Measurements from ENCODE around the gene TCL1B.
"Not testable (repeated sequence)": the region's sequence is repeated elsewhere in the genome, so short reads cannot be mapped to it uniquely, and the experiment has no call there.

TCL1B gene

GRCh38 chr14:95703341-95703740 is 17.1 kb downstream of the TCL1B start:
- DNase-seq (ENCODE audit: low read depth): no peak

- DNase-seq (ENCODE audit: low read depth): no peak
These were observed 17.6 kb downstream of the TCL1B start for GRCh38 chr14:95703805-95704204.

GRCh38 chr14:95705518-95705917 is 19.3 kb downstream of the TCL1B start:
- no peak for DNase-seq (ENCODE audit: low read depth)

GRCh38 chr14:95707327-95707726 is 21.1 kb downstream of the TCL1B start:
- no peak for DNase-seq (ENCODE audit: low read depth)

GRCh38 chr14:95710106-95710505 is 23.9 kb downstream of the TCL1B start:
- no peak for DNase-seq (ENCODE audit: low read depth)

- no peak for DNase-seq (ENCODE audit: low read depth)
These were observed 25.4 kb downstream of the TCL1B start for GRCh38 chr14:95711476-95712176.

GRCh38 chr14:95712398-95712797 is 26.2 kb downstream of the TCL1B start:
- DNase-seq (ENCODE audit: low read depth): no peak

- DNase-seq (ENCODE audit: low read depth): no peak
These were observed 27.6 kb downstream of the TCL1B start, which contains the start of gene TCL1A for GRCh38 chr14:95713596-95714371. TSS of gene TCL1A (minus strand) at chr14:95714125. CDS start at chr14:95714066, 59 bp downstream.

- DNase-seq (ENCODE audit: low read depth): no peak
These were observed 36.4 kb downstream of the TCL1B start for GRCh38 chr14:95722525-95723190.

GRCh38 chr14:95725685-95726336 is 39.6 kb downstream of the TCL1B start:
- DNase-seq (ENCODE audit: low read depth): no peak

- DNase-seq (ENCODE audit: low read depth): no peak
These were observed 41.0 kb downstream of the TCL1B start for GRCh38 chr14:95727056-95727700.

- not testable (repeated sequence) for DNase-seq (ENCODE audit: low read depth)
These were observed 43.3 kb downstream of the TCL1B start for GRCh38 chr14:95729402-95730028.

GRCh38 chr14:95730126-95730525 is 43.9 kb downstream of the TCL1B start:
- DNase-seq (ENCODE audit: low read depth): no peak

GRCh38 chr14:95733212-95733611 is 47.0 kb downstream of the TCL1B start:
- no peak for DNase-seq (ENCODE audit: low read depth)

GRCh38 chr14:95739356-95739755 is 53.1 kb downstream of the TCL1B start:
- DNase-seq (ENCODE audit: low read depth): no peak

GRCh38 chr14:95741038-95741490 is 54.8 kb downstream of the TCL1B start:
- DNase-seq (ENCODE audit: low read depth): no peak

GRCh38 chr14:95741781-95742180 is 55.6 kb downstream of the TCL1B start:
- no peak for DNase-seq (ENCODE audit: low read depth)
